ENCODE measurements around the gene ZNF652.

- TF ChIP-seq, protein P1, sequence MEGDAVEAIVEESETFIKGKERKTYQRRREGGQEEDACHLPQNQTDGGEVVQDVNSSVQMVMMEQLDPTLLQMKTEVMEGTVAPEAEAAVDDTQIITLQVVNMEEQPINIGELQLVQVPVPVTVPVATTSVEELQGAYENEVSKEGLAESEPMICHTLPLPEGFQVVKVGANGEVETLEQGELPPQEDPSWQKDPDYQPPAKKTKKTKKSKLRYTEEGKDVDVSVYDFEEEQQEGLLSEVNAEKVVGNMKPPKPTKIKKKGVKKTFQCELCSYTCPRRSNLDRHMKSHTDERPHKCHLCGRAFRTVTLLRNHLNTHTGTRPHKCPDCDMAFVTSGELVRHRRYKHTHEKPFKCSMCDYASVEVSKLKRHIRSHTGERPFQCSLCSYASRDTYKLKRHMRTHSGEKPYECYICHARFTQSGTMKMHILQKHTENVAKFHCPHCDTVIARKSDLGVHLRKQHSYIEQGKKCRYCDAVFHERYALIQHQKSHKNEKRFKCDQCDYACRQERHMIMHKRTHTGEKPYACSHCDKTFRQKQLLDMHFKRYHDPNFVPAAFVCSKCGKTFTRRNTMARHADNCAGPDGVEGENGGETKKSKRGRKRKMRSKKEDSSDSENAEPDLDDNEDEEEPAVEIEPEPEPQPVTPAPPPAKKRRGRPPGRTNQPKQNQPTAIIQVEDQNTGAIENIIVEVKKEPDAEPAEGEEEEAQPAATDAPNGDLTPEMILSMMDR (IDR thresholded peaks at IDR 0.05; ENCODE audit: insufficient read depth, low read depth, low read length), result no peak
- no peak for TF ChIP-seq EZH2 (IDR thresholded peaks at IDR 0.05; ENCODE audit: insufficient read depth, low read length)
These were observed 9.2 kb upstream of the ZNF652 start for GRCh38 chr17:49370971-49371834.

Data from astrocyte (in vitro differentiated cells and primary cell).